HG02884 (cell line): Measurements from ENCODE around the gene APCDD1L.
"Not testable (repeated sequence)": the region's sequence is repeated elsewhere in the genome, so short reads cannot be mapped to it uniquely, and the experiment has no call there.

Experiments
- ATAC-seq: cut with Tn5 transposase; IDR thresholded peaks from one replicate; pipeline ENCODE4 v1.9.1; 2021; ENCODE audit warnings: mild to moderate bottlenecking, moderate library complexity; ENCODE audit not compliant: unreplicated experiment

APCDD1L gene

GRCh38 chr20:58446960-58447265 is 68.3 kb downstream of the APCDD1L start:
- ATAC-seq: no peak

GRCh38 chr20:58446264-58446959 is 68.8 kb downstream of the APCDD1L start:
- no peak for ATAC-seq

GRCh38 chr20:58444746-58445255 is 70.4 kb downstream of the APCDD1L start:
- ATAC-seq: no peak

- no peak for ATAC-seq
Measured at GRCh38 chr20:58441723-58442122, 73.5 kb downstream of the APCDD1L start.

- ATAC-seq: no peak
Measured at GRCh38 chr20:58440021-58440767, 75.0 kb downstream of the APCDD1L start.

- no peak for ATAC-seq
Measured at GRCh38 chr20:58438970-58439808, 76.0 kb downstream of the APCDD1L start.

- no peak for ATAC-seq
Measured at GRCh38 chr20:58436868-58437645, 78.1 kb downstream of the APCDD1L start.

- no peak for ATAC-seq
Measured at GRCh38 chr20:58435237-58435636, 80.0 kb downstream of the APCDD1L start.

- ATAC-seq: no peak
Measured at GRCh38 chr20:58434326-58434725, 80.9 kb downstream of the APCDD1L start.

GRCh38 chr20:58433759-58434158 is 81.4 kb downstream of the APCDD1L start:
- no peak for ATAC-seq

- ATAC-seq: no peak
Measured at GRCh38 chr20:58433029-58433647, 82.1 kb downstream of the APCDD1L start.

- no peak for ATAC-seq
Measured at GRCh38 chr20:58432186-58432954, 82.8 kb downstream of the APCDD1L start.

GRCh38 chr20:58431134-58431533 is 84.1 kb downstream of the APCDD1L start:
- no peak for ATAC-seq

- ATAC-seq: no peak
Measured at GRCh38 chr20:58429303-58429702, 85.9 kb downstream of the APCDD1L start.

GRCh38 chr20:58428364-58428763 is 86.8 kb downstream of the APCDD1L start:
- no peak for ATAC-seq

GRCh38 chr20:58427571-58427970 is 87.6 kb downstream of the APCDD1L start:
- not testable (repeated sequence) for ATAC-seq

GRCh38 chr20:58424218-58424969 is 90.8 kb downstream of the APCDD1L start:
- no peak for ATAC-seq

GRCh38 chr20:58421497-58421850 is 93.7 kb downstream of the APCDD1L start:
- no peak for ATAC-seq
